Endothelial cell of umbilical vein (primary cell): ENCODE results near the gene FAU. TPM values are rescaled to one million over a fixed set of nuclear protein-coding genes. Genes with fewer than 3 reads are reported as not detected.

ENCODE experiments used
- BruUV-seq: library from RNA; stranded (reverse); fragments of 400-500 nt; replicated peaks from 2 replicates; lab custom pipeline; 2021; lab: Mats Ljungman, UMichigan
- CTCF ChIA-PET: fragments of 300-600, 350-600 bp; sonication (Branson Sonifier 250); formaldehyde crosslinking; loops from one replicate; lab custom pipeline; 2021; ENCODE audit warnings: antibody characterized with exemption, inconsistent platforms; lab: Charles Lee
- POLR2A ChIA-PET: fragments of 300-600, 350-600 bp; sonication (Branson Sonifier 250); formaldehyde crosslinking; loops from one replicate; lab custom pipeline; 2021; ENCODE audit warnings: antibody characterized with exemption, inconsistent platforms; lab: Charles Lee
- DNase-seq: peaks from one replicate; pipeline ENCODE4 v3.0.0-alpha.2; 2011; ENCODE audit warnings: low read depth, low spot score
- FAIRE-seq: peaks from 2 replicates; lab custom pipeline; 2011; peaks lifted over from hg19 to GRCh38; lab: Jason Lieb, UNC
- H2AFZ ChIP-seq: 2 replicates; pipeline ENCODE4 v1.6.0; 2012; ENCODE audit warnings: low read depth, low read length, control low read depth, inconsistent platforms
- H3K27ac ChIP-seq: 2 replicates; pipeline ENCODE4 v1.5.1; 2011; ENCODE audit warnings: low read depth, mild to moderate bottlenecking, control low read depth, low read length, moderate library complexity; ENCODE audit not compliant: insufficient read depth
- H3K27me3 ChIP-seq, 2 experiments: 2 replicates each; pipeline versions ENCODE4 v1.6.0 to v1.6.1; 2011; ENCODE audit warnings: low read length in 2 of 2, mixed read lengths in 1 of 2; ENCODE audit not compliant: control insufficient read depth in 2 of 2, insufficient read depth in 2 of 2
- H3K36me3 ChIP-seq, 2 experiments: 2 replicates in 1 of 2; 3 replicates in 1 of 2; pipeline ENCODE4 v1.5.1; 2011; ENCODE audit warnings: low read length in 2 of 2, mild to moderate bottlenecking in 1 of 2, moderate library complexity in 1 of 2; ENCODE audit not compliant: control insufficient read depth in 2 of 2, insufficient read depth in 2 of 2; ENCODE audit errors: extremely low read depth in 1 of 2
- H3K4me1 ChIP-seq: 3 replicates; pipeline ENCODE4 v1.5.1; 2011; ENCODE audit warnings: mild to moderate bottlenecking, low read length; ENCODE audit not compliant: control insufficient read depth, insufficient read depth; ENCODE audit errors: extremely low read depth
- H3K4me2 ChIP-seq: 2 replicates; pipeline ENCODE4 v1.6.1; 2011; ENCODE audit warnings: low read length, control low read depth, mixed read lengths; ENCODE audit not compliant: insufficient read depth
- H3K4me3 ChIP-seq, 3 experiments: fragments of 200-600 bp in 1 of 3; sonication (generic), shearing (Covaris generic) in 1 of 3; replicated peaks in 1 of 3; 2 replicates each; pipeline ENCODE4 v1.5.1; 2011 to 2016; ENCODE audit warnings: control low read depth in 3 of 3, low read length in 3 of 3, mild to moderate bottlenecking in 2 of 3, inconsistent platforms in 1 of 3, low read depth in 1 of 3, moderate library complexity in 1 of 3; ENCODE audit not compliant: insufficient read depth in 1 of 3
- H3K79me2 ChIP-seq: 2 replicates; pipeline ENCODE4 v1.6.0; 2012; ENCODE audit warnings: low read length, inconsistent platforms; ENCODE audit not compliant: control insufficient read depth, insufficient read depth
- H3K9ac ChIP-seq: replicated peaks from 2 replicates; pipeline ENCODE3; 2011; ENCODE audit warnings: low read length, control low read depth; ENCODE audit not compliant: insufficient read depth; ENCODE audit errors: extremely low read depth
- H3K9me1 ChIP-seq: replicated peaks from 3 replicates; pipeline ENCODE4 v1.6.0; 2011; ENCODE audit warnings: mild to moderate bottlenecking, low read length; ENCODE audit not compliant: control insufficient read depth, insufficient read depth; ENCODE audit errors: extremely low read depth
- H3K9me3 ChIP-seq: replicated peaks from 2 replicates; pipeline ENCODE4 v1.5.1; 2012; ENCODE audit warnings: low read length, inconsistent platforms; ENCODE audit not compliant: control insufficient read depth, insufficient read depth
- H4K20me1 ChIP-seq: replicated peaks from 2 replicates; pipeline ENCODE3; 2011; ENCODE audit warnings: mild to moderate bottlenecking, low read length; ENCODE audit not compliant: control insufficient read depth, insufficient read depth; ENCODE audit errors: extremely low read depth
- CTCF ChIP-seq, 2 donors: IDR thresholded peaks; 1 replicate in 1 of 2; 2 replicates in 1 of 2; pipeline ENCODE4 v1.5.1; 2011; ENCODE audit warnings: low read length in 2 of 2, mild to moderate bottlenecking in 2 of 2, moderate library complexity in 2 of 2, control low read depth in 1 of 2, inconsistent platforms in 1 of 2, low read depth in 1 of 2; ENCODE audit not compliant: insufficient read depth in 1 of 2; ENCODE audit errors: extremely low read depth in 1 of 2
- EZH2 ChIP-seq: IDR thresholded peaks from 2 replicates; pipeline ENCODE4 v1.6.1; 2012; ENCODE audit warnings: borderline replicate concordance, low read depth, mild to moderate bottlenecking, moderate library complexity, low read length, inconsistent platforms; ENCODE audit not compliant: severe bottlenecking
- GATA2 ChIP-seq: IDR thresholded peaks from 2 replicates; pipeline ENCODE4 v1.7.0; 2011; ENCODE audit warnings: low read depth, mild to moderate bottlenecking, moderate library complexity, mixed read lengths, low read length; ENCODE audit not compliant: insufficient read length, insufficient read depth
- JUN ChIP-seq: IDR thresholded peaks from 2 replicates; pipeline ENCODE4 v1.6.1; 2011; ENCODE audit warnings: borderline replicate concordance, low read depth; ENCODE audit not compliant: insufficient read length, insufficient read depth
- MYC ChIP-seq: IDR thresholded peaks from one replicate; pipeline ENCODE4 v1.6.1; 2011; ENCODE audit warnings: mild to moderate bottlenecking, low read depth, low read length
- dilution Hi-C: fragments of 300-500 bp; cut with MboI; formaldehyde crosslinking; loops from one replicate; pipeline ENCODE4 v1.15.0; 2019; ENCODE audit warnings: low sequenced_read_pairs; ENCODE audit not compliant: extremely low pct_ligation_motif_present
- intact Hi-C: fragments of 100-400 bp; cut with micrococcal nuclease; formaldehyde crosslinking; loops from one replicate; pipeline ENCODE4 v1.10.0; 2022
- polyA plus RNA-seq, 4 experiments: library from polyadenylated mRNA; depleted of rRNA in 3 of 4; stranded (reverse) in 3 of 4; unstranded in 1 of 4; fragments of >200 nt; gene quantifications; 2 replicates each; pipeline versions ENCODE4 v1.2.1 to v1.2.3, GENCODE V29; 2011 to 2012; ENCODE audit warnings: missing spikeins in 1 of 4
- total RNA-seq: library from RNA; stranded (reverse); gene quantifications from 2 replicates; pipeline ENCODE4 v1.2.3, GENCODE V29; 2021

FAU gene
- total and polyA plus RNA-seq, 2 donors (not counting 3 experiments of a cell fraction or from before 2014, with no cell fraction given), result 741 to 746 TPM

- Histone ChIP-seq H3K79me2 (peaks cover 6% of the 10 kb centered on the region), H3K36me3 (peaks cover 0 to 13% of the 10 kb centered on the region in 2 experiments), H3K27ac (no peak overlapping the region), H3K27me3 (no peaks in the 10 kb centered on the region), H3K4me2 (peak overlapping the region; percentile 43), H3K9ac (no peak overlapping the region), H3K9me1 (no peaks in the 10 kb centered on the region), H2AFZ (no peak overlapping the region), H3K9me3 (no peaks in the 10 kb centered on the region), H3K4me1 (peaks cover 17% of the 10 kb centered on the region), H4K20me1 (no peaks in the 10 kb centered on the region), H3K4me3 (peak overlapping the region in 1 of 3 experiments; percentile 51)
- ChIA-PET POLR2A (no interaction called here), CTCF (interaction anchor here (1.2 to 3.7 kb wide), 7 partner anchors 8 to 68 kb away, joined by 4 to 56 read pairs (median 16); partner anchors contain the start of genes CAPN1, FAU, MRPL49 and SYVN1)
- TF ChIP-seq MYC (no peak), EZH2 (no peak), CTCF (IDR thresholded peaks at IDR 0.05; ENCODE audit: extremely low read depth in 1 of 2, insufficient read depth in 1 of 2, low read depth in 1 of 2, low read length in 2 of 2) (no peak), JUN (no peak), GATA2 (no peak)
- FAIRE-seq, result no peak
- dilution Hi-C loops (no loop called here), intact Hi-C loops (loop anchor here (5.0 kb wide), 1 partner anchor 196 kb away; the partner anchor contains the start of gene ATG2A)
- BruUV-seq, result no TSS peak
- DNase-seq, result no peak
These were observed 8.6 kb downstream of the FAU start for GRCh38 chr11:65113361-65113756.
